Fibroblast of skin of right biceps (primary cell): ENCODE data around the gene SLC22A12.

ENCODE experiments used
- DNase-seq: peaks from one replicate; pipeline ENCODE4 v3.0.0-alpha.2; 2013

Gene SLC22A12

GRCh38 chr11:64563966-64564365 is 27.1 kb upstream of the SLC22A12 start:
- no peak for DNase-seq

GRCh38 chr11:64564419-64564818 is 26.6 kb upstream of the SLC22A12 start:
- DNase-seq = no peak

GRCh38 chr11:64564947-64565889 is 25.8 kb upstream of the SLC22A12 start:
- DNase-seq = no peak

- peak; percentile 83 for DNase-seq
Measured at GRCh38 chr11:64566042-64566914, 24.7 kb upstream of the SLC22A12 start.

- no peak for DNase-seq
Measured at GRCh38 chr11:64566915-64567891, 23.8 kb upstream of the SLC22A12 start.

GRCh38 chr11:64568041-64568571 is 22.9 kb upstream of the SLC22A12 start:
- no peak for DNase-seq

GRCh38 chr11:64568584-64569140 is 22.4 kb upstream of the SLC22A12 start:
- no peak for DNase-seq

GRCh38 chr11:64569300-64569970 is 21.6 kb upstream of the SLC22A12 start:
- no peak for DNase-seq

- DNase-seq = no peak
Measured at GRCh38 chr11:64570341-64570740, 20.7 kb upstream of the SLC22A12 start.

GRCh38 chr11:64571050-64571409 is 20.0 kb upstream of the SLC22A12 start:
- DNase-seq = no peak

GRCh38 chr11:64571410-64572091 is 19.5 kb upstream of the SLC22A12 start:
- peak; percentile 31 for DNase-seq

GRCh38 chr11:64572143-64572542 is 18.9 kb upstream of the SLC22A12 start:
- no peak for DNase-seq

GRCh38 chr11:64577202-64577601 is 13.8 kb upstream of the SLC22A12 start:
- no peak for DNase-seq

- no peak for DNase-seq
Measured at GRCh38 chr11:64580412-64580811, 10.6 kb upstream of the SLC22A12 start.

- DNase-seq = no peak
Measured at GRCh38 chr11:64581057-64581523, 9.9 kb upstream of the SLC22A12 start.

- DNase-seq = no peak
Measured at GRCh38 chr11:64582885-64583284, 8.1 kb upstream of the SLC22A12 start.

GRCh38 chr11:64583296-64584262 is 7.4 kb upstream of the SLC22A12 start:
- DNase-seq = no peak

GRCh38 chr11:64585150-64585549 is 5.9 kb upstream of the SLC22A12 start:
- DNase-seq = no peak

- DNase-seq = no peak
Measured at GRCh38 chr11:64586366-64586765, 4.7 kb upstream of the SLC22A12 start.
